Endometrial microvascular endothelial cells (primary cell): ENCODE results near the gene APEX2. TPM values are rescaled to one million over a fixed set of nuclear protein-coding genes. Genes with fewer than 3 reads are reported as not detected.
"Not testable (repeated sequence)": the region's sequence is repeated elsewhere in the genome, so short reads cannot be mapped to it uniquely, and the experiment has no call there.

Experiments used
- in situ Hi-C: cut with HindIII; loops from 2 replicates; pipeline ENCODE4 v1.10.0; 2017; ENCODE audit warnings: low sequenced_read_pairs, low pct_unique_long_range_greater_than_20kb; ENCODE audit errors: inconsistent ontology term
- total RNA-seq: library from RNA; depleted of rRNA; stranded (reverse); fragments of >200 nt; gene quantifications from one replicate; pipeline ENCODE4 v1.2.3, GENCODE V29; 2015; ENCODE audit errors: inconsistent ontology term

The APEX2 gene
- total RNA-seq, 1 donor from 2014 or later, result 19.0 TPM

DNA sequence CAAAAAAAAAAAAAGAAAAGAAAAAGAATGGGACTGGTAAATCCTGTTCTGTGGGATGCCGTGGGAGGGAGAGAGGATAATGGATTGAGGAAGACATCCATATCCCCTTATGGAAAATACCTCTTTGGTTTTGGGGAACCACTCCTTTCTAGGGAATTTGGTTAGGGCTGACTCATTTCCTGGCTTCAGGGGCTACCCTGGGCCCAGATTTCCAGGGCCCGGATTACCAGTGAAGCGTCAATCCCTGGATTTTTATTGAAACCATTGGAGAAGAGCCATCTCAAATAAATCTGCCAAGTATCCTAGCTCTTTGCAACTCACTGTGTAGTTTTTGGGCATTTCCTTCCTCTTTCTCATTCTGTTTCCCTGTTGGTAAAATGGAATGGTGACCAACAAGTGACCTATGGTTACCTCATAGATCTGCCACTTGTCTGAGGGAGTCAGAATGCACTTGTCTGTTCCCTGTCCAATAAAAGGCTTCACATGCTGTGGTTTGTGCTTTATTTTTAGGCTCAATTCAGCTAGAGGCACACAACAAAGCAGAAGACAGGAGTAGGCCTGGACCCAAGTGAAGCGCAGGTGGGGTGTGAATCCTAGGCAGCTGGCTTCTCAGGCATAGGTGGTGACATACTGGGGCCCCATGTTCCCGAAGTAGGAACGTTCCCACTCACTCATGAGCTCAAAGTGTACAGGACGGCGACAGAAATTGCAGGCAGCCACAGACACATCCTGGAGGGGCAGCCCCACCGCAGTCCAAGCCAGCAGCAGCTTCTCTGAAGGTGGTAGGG is 8.6 kb downstream of the APEX2 start:
- in situ Hi-C loops, result no loop called here

DNA sequence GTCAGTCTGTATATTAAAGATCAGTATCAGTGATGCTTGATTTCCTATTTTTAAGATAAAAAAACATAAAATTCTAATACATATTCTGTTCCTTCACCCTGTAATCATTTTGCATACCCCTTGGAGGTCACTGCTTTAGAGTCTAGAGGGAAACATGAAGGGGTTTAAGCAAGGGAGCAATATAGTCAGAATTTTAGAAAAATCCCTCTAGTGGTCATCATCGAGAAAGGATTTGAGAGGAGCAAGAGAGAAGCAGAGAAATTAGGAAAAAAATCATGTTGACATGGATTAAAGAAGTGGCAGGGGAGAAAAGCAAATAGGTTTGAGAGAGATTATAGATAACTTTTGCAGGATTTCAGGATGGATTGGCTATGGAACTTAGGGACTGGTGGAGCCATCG is 11.1 kb downstream of the APEX2 start:
- in situ Hi-C loops, result no loop called here

GRCh38 chrX:55014897-55015299 is 14.7 kb downstream of the APEX2 start:
- in situ Hi-C loops, result no loop called here

GRCh38 chrX:55026143-55026542 is 26.0 kb downstream of the APEX2 start:
- in situ Hi-C loops, result no loop called here

DNA sequence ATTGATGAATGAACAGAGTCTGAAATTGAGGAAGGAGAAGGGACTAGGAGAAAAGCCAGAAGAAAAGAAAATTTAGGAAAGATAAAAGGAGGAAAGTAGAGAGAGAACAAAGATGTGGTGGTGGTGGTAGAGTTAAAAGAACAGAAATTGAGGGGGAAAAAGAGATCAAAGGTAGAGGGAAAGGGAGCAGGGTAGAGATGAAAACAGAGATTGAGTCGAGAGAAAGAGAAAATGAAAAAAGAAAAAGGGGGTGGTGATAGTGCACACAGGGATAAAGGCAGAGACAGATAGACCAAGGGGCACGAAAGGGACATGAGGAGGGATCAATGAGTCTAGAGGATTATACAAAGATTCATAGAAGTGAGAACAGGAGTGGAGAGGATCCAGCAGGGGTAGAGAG is 26.7 kb downstream of the APEX2 start:
- in situ Hi-C loops, result no loop called here

GRCh38 chrX:55028040-55028439 is 27.9 kb downstream of the APEX2 start:
- in situ Hi-C loops, result no loop called here

GRCh38 chrX:55028611-55029010 is 28.4 kb downstream of the APEX2 start:
- in situ Hi-C loops, result no loop called here

- in situ Hi-C loops, result no loop called here
These were observed 29.1 kb downstream of the APEX2 start for GRCh38 chrX:55029291-55029690.

- in situ Hi-C loops, result no loop called here
These were observed 30.4 kb downstream of the APEX2 start, which contains the start of gene ALAS2 for GRCh38 chrX:55030271-55031205. Gene ALAS2 (minus strand): TSS chrX:55030977. CDS start chrX:55026000, 4,977 bp downstream.

- in situ Hi-C loops, result no loop called here
These were observed 33.3 kb downstream of the APEX2 start for GRCh38 chrX:55033429-55033828.

GRCh38 chrX:55039471-55039870 is 39.3 kb downstream of the APEX2 start:
- in situ Hi-C loops, result no loop called here

DNA sequence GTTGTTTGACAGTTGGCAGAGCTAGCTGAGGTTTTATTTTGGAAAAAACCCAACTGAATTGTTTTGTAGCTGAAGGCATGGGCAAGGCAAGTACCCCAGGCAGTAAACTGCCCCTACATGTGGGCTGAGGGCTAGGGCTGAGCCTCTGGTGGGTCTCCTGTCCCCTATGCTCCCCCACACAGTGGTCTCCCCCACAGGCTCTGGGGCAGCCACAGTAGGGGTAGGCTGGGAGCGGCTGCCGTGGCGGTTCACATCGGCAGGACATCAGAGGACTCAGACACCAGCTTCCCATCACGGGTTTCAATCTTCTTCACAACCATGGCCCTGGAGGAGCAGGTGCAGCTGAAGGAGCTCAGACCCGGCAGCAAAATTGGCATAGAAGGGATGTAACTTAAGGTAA is 41.4 kb downstream of the APEX2 start:
- in situ Hi-C loops, result no loop called here

DNA sequence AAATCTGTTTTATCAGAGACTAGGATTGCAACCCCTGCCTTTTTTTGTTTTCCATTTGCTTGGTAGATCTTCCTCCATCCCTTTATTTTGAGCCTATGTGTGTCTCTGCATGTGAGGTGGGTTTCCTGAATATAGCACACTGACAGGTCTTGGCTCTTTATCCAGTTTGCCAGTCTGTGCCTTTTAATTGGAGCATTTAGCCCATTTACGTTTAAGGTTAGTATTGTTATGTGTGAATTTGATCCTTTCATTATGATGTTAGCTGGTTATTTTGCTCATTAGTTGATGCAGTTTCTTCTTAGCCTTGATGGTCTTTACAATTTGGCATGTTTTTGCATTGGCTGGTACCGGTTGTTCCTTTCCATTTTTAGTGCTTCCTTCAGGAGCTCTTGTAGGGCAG is 50.4 kb downstream of the APEX2 start:
- in situ Hi-C loops, result not testable (repeated sequence)

- in situ Hi-C loops, result no loop called here
These were observed 56.9 kb downstream of the APEX2 start for GRCh38 chrX:55056820-55057674.

DNA sequence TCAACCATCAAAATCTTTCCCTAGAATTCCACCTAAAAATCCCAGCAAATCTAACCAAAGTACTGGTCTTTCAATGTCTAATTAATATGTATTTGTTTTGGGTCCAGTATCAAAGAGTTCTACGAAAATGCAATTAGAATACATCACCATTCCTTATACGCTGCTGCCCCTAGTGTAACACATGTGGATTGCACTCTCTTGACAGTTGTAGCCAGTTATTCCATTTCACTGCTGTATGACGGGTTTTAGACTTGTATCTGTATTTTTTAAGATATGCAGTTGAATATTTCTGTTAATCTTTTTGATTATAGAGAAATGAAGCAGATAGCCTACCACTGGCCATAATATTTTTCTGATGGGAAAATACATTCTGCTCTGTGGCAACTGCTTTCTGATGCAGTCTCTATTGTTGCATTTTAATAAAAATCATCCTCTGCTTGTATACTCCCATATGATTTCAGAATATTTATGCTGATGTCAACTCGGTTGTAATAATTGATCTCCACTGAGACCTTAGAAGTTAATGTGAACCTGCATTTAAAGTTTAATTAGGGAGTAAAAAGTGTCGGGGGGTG is 57.6 kb downstream of the APEX2 start:
- in situ Hi-C loops, result no loop called here
